Cortex of kidney (tissue), 1 donor: Measurements from ENCODE around the gene AUTS2.

Experiments used
- DNase-seq: peaks from one replicate; lab custom pipeline; 2025; lab: John Stamatoyannopoulos, UW

AUTS2 gene

GRCh38 chr7:69687739-69688433 lies 89.6 kb downstream of the AUTS2 start:
- DNase-seq, result no peak

DNA sequence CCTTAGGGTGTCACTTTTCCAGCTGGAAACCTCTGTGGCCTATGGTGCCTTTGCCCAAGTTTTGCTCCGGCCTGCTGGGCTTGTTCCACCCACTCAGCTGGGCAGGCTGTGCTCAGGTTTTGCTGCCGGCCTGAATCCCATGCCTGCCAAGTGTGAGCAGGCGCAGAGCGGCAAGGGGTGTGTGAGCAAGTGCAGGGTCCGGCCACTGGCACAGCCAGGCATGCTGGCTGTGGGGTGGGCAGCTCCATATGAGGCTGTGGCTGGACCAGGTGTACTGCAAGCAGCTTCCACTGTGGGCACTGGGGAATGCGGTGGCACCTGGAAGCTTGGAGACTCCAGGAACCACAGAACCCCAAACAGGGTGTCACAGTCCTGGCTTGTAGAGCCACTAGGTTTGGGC lies 92.1 kb downstream of the AUTS2 start:
- no peak for DNase-seq

- no peak for DNase-seq
Observed at GRCh38 chr7:69691327-69691726, 93.1 kb downstream of the AUTS2 start.

DNA sequence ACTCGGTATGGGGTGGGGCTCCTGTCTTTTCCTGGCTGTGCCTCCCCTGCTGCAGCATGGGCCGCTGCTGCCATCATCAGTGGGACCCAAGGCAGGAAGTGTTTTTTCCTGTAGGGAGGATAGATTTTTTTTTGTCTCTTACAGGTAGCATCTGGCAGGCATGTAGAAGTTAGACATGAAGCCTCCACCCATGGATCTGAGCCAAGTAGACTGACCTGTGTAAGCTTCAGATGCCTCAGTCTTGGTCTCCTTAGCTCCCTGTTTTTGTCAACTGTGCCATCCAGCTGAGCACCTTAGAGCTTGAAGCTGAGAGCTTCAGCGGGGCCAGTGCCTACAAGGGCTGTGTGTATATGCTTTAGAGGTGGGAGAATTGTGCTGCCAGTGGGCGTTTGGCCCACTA lies 93.5 kb downstream of the AUTS2 start:
- no peak for DNase-seq

GRCh38 chr7:69692611-69693010 lies 94.3 kb downstream of the AUTS2 start:
- DNase-seq, result no peak

GRCh38 chr7:69693042-69693441 lies 94.8 kb downstream of the AUTS2 start:
- DNase-seq, result no peak

GRCh38 chr7:69696054-69696591 lies 97.8 kb downstream of the AUTS2 start:
- DNase-seq, result no peak

DNA sequence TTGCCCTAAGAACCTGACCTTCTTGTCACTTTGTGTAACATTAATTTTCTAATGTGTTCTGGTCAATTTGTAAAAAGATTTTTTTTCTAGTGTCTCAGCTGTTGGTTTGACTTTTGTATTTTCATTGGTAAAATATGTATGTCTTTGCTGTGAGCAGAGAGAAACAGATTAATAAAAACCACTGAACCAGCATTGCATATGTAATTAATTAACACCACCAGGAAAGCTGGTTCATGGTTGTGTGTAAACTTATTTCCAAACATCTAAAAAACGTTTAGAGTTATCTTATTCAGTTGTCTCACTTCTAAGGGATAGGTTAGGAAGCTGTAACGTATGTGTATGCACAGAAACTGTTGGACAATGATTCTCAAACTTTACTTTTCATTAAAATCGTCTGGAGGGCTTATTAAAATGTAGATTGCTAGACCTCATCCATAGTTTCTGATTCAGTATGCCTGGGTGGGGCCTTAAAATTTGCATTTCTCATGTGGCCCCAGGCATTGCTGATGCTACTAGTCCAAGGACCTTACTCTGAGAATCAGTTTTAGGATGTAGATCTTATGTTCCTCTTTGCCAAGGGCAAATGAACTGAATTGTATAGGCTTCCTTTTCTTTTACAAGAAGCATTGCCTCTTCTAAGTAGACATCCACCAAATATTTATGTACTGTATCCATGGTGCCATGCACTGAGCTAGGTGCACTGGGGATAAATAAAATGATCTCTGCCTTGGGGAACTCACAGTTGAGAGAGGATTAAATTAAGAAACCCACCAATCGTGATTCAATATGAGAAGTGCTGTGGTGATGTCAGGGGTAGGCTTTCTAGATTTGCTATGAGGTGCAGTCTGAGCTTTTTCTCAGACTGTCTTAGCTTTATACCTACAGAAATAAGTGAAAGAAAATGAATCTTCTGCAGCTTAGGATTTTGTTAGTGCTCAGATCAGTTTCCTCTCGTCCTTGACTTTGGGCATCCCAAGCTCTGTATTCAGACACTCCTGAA lies 98.7 kb downstream of the AUTS2 start:
- no peak for DNase-seq

- no peak for DNase-seq
Observed at GRCh38 chr7:69698109-69698825, 100.0 kb downstream of the AUTS2 start.

GRCh38 chr7:69699931-69700330 lies 101.7 kb downstream of the AUTS2 start:
- DNase-seq, result no peak

DNA sequence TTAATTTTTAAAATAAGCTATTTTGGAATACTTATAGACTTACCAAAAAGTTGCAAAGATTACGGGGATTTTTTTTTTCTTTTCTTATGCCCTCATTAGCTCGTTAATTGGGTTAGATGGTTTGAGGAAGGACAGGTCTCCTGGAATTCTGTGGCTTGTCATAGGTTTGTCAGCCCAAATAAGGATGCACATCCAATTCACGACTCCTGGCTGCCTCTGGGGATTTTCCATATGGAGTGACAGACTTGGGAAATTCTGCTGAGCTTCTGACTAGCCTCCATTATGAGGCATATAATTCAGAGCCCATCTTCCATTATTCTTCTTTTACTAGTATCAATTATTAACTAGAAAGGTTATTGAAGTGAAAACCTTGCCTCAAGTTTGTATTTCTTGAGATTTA lies 102.1 kb downstream of the AUTS2 start:
- DNase-seq, result no peak

DNA sequence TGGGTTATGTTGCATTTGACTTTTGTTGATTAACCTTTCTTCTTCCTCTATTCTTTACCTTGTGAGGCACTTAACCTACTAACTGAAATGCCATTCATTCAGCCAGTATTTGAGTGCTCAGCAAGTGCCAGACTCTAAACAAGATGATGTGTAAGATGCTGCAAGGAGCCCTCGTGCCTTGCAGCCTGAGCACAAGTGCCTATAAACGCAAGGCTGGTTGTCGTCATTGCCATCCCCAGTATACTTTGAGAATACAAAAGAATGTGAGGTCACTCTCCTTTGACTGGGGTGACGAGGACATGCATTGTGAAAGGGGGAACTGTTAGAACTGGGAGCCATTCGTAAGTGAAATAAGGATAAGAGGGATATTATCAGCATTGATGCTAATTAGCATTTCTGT lies 103.0 kb downstream of the AUTS2 start:
- no peak for DNase-seq

DNA sequence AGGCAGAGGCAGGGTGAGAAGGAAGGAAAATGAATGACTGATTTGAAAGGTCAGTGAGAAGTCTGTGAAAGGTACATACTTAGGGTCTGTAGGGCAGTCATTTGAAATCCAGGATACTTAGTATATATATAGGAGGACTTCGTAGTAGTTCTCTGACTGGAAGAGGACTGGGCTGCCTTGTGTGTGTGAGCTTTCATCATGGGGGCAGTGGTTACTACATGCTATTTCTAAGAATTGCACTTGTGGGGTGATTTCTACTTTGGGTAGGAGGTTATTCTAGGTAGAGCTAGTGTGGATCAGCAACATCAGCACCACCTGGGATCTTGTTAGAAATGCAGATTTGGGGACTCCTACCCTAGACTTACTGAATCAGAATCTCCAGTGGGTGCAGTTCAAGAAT lies 104.1 kb downstream of the AUTS2 start:
- DNase-seq, result no peak

- no peak for DNase-seq
Observed at GRCh38 chr7:69703099-69703498, 104.8 kb downstream of the AUTS2 start.

DNA sequence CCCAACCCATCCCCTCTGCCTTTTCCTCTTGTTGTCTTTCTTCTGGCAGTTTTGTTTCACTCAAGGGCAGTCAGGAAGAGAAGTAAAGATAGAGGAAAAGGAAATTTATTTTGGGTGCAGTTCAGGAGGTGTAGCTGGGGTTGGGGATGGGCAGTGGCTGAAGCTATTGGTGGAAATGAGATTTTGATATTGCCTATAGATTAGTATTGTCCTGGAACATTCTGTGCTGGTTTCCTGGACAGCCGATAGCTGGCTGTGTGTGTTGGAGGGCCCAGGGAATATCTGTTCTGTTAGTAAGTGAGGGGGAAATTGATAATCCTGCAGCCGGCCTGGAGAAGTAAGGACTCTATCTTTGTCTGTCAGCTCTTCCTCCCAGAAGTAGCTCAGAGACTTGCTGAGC lies 107.8 kb downstream of the AUTS2 start:
- no peak for DNase-seq

- no peak for DNase-seq
Observed at GRCh38 chr7:69708857-69709256, 110.6 kb downstream of the AUTS2 start.

GRCh38 chr7:69710768-69711438 lies 112.6 kb downstream of the AUTS2 start:
- no peak for DNase-seq

- DNase-seq, result no peak
Observed at GRCh38 chr7:69714886-69715576, 116.8 kb downstream of the AUTS2 start.

- DNase-seq, result no peak
Observed at GRCh38 chr7:69717221-69717620, 118.9 kb downstream of the AUTS2 start.

GRCh38 chr7:69719717-69720116 lies 121.4 kb downstream of the AUTS2 start:
- DNase-seq, result no peak

- no peak for DNase-seq
Observed at GRCh38 chr7:69722843-69723242, 124.6 kb downstream of the AUTS2 start.
